B cell (primary cell): ENCODE results near the gene UBE2U. TPM values are rescaled to one million over a fixed set of nuclear protein-coding genes. Genes with fewer than 3 reads are reported as not detected.

Source experiments
- ATAC-seq: fragments of 200-7000 bp; cut with Tn5 transposase; one replicate; pipeline ENCODE4 v1.10.0; 2021; ENCODE audit warnings: low read depth, mild to moderate bottlenecking, moderate number of reproducible peaks, moderate library complexity
- CTCF ChIA-PET: fragments of 350-600 bp; sonication (Branson Sonifier 250); formaldehyde crosslinking; loops from one replicate; lab custom pipeline; 2021; ENCODE audit warnings: antibody characterized with exemption, inconsistent platforms; lab: Charles Lee
- POLR2A ChIA-PET: fragments of 350-600 bp; sonication (Branson Sonifier 250); formaldehyde crosslinking; loops from one replicate; lab custom pipeline; 2021; ENCODE audit warnings: antibody characterized with exemption; lab: Charles Lee
- DNase-seq: peaks from one replicate; pipeline ENCODE4 v3.0.0; 2013
- H2AFZ ChIP-seq: 2 replicates; pipeline ENCODE4 v1.6.1; 2012; ENCODE audit warnings: mild to moderate bottlenecking, low read depth, low read length; ENCODE audit not compliant: insufficient read depth, poor library complexity, severe bottlenecking
- H3K27ac ChIP-seq, 2 donors: 1 replicate in 1 of 2; 2 replicates in 1 of 2; pipeline ENCODE4 v1.5.1; 2012 to 2013; ENCODE audit warnings: low read length in 2 of 2, mild to moderate bottlenecking in 2 of 2, moderate library complexity in 1 of 2
- H3K27me3 ChIP-seq, 4 experiments: fragments of 200-600 bp in 1 of 4; sonication (generic) in 1 of 4; replicated peaks in 1 of 4; 1 replicate in 2 of 4; 2 replicates in 2 of 4; pipeline versions ENCODE4 v1.6.1 to v1.7.0; 2013 to 2016; ENCODE audit warnings: low read length in 3 of 4, mild to moderate bottlenecking in 2 of 4, mixed read lengths in 1 of 4, moderate library complexity in 1 of 4; ENCODE audit not compliant: insufficient read depth in 4 of 4, control insufficient read depth in 3 of 4; ENCODE audit errors: control extremely low read depth in 1 of 4
- H3K36me3 ChIP-seq, 2 experiments: replicated peaks in 1 of 2; 1 replicate in 1 of 2; 2 replicates in 1 of 2; pipeline versions ENCODE4 v1.6.1 to v1.7.1; 2013; ENCODE audit warnings: low read length in 1 of 2; ENCODE audit not compliant: insufficient read depth in 2 of 2, control insufficient read depth in 1 of 2; ENCODE audit errors: control extremely low read depth in 1 of 2, extremely low read depth in 1 of 2
- H3K4me1 ChIP-seq, 2 donors: fragments of 200-600 bp in 1 of 2; sonication (generic) in 1 of 2; 1 replicate in 1 of 2; 2 replicates in 1 of 2; pipeline versions ENCODE4 v1.5.1 to v1.6.1; 2013 to 2017; ENCODE audit warnings: low read length in 2 of 2; ENCODE audit not compliant: control insufficient read depth in 2 of 2, insufficient read depth in 2 of 2
- H3K4me2 ChIP-seq: replicated peaks from 2 replicates; pipeline ENCODE3; 2012; ENCODE audit warnings: mild to moderate bottlenecking, low read depth, low read length; ENCODE audit not compliant: poor library complexity, severe bottlenecking
- H3K4me3 ChIP-seq, 5 experiments: fragments of 200-600 bp in 1 of 5; sonication (generic) in 1 of 5; 1 replicate in 3 of 5; 2 replicates in 2 of 5; pipeline versions ENCODE4 v1.5.1 to v1.7.0; 2011 to 2016; ENCODE audit warnings: low read length in 4 of 5, mild to moderate bottlenecking in 4 of 5, low read depth in 2 of 5, control low read depth in 1 of 5, moderate library complexity in 1 of 5; ENCODE audit not compliant: insufficient read depth in 1 of 5; ENCODE audit errors: control extremely low read depth in 1 of 5, extremely low read depth in 1 of 5
- H3K79me2 ChIP-seq: fragments of 200-600 bp; sonication (generic); one replicate; pipeline ENCODE4 v1.6.0; 2016; ENCODE audit warnings: low read length; ENCODE audit not compliant: control insufficient read depth, insufficient read depth
- H3K9ac ChIP-seq: fragments of 200-600 bp; sonication (generic); 2 replicates; pipeline ENCODE4 v1.6.1; 2017; ENCODE audit warnings: mild to moderate bottlenecking, low read length, moderate library complexity
- H3K9me3 ChIP-seq, 3 donors: one replicate each; pipeline versions ENCODE4 v1.6.1 to v1.7.1; 2013; ENCODE audit warnings: low read length in 2 of 3; ENCODE audit not compliant: control insufficient read depth in 2 of 3, insufficient read depth in 1 of 3; ENCODE audit errors: control extremely low read depth in 1 of 3
- H4K20me1 ChIP-seq: 2 replicates; pipeline ENCODE4 v1.6.0; 2012; ENCODE audit warnings: mild to moderate bottlenecking, low read length; ENCODE audit not compliant: insufficient read depth, control insufficient read depth, poor library complexity, severe bottlenecking
- H3K27ac Mint-ChIP-seq: one replicate; pipeline ENCODE4 v1.8.0; 2021; ENCODE audit warnings: mixed read lengths
- H3K27me3 Mint-ChIP-seq: one replicate; pipeline ENCODE4 v1.8.0; 2021; ENCODE audit warnings: mixed read lengths
- H3K4me1 Mint-ChIP-seq: one replicate; pipeline ENCODE4 v1.8.0; 2021; ENCODE audit warnings: mixed read lengths
- H3K4me3 Mint-ChIP-seq: one replicate; pipeline ENCODE4 v1.8.0; 2021; ENCODE audit warnings: mixed read lengths
- H3K9me3 Mint-ChIP-seq: one replicate; pipeline ENCODE4 v1.8.0; 2022; ENCODE audit warnings: mixed read lengths; ENCODE audit not compliant: insufficient read depth
- EZH2 ChIP-seq: IDR thresholded peaks from 2 replicates; pipeline ENCODE4 v1.6.1; 2012; ENCODE audit warnings: borderline replicate concordance, low read depth, mild to moderate bottlenecking, moderate library complexity, low read length; ENCODE audit not compliant: insufficient read depth, poor library complexity, severe bottlenecking
- WGBS: methylation state at CpG from one replicate; pipeline ENCODE4 v1.1.5; 2013; ENCODE audit warnings: missing lambda C conversion rate; ENCODE audit not compliant: insufficient coverage; 5-methylcytosine and 5-hydroxymethylcytosine counted together
- intact Hi-C: fragments of 100-400 bp; cut with micrococcal nuclease; formaldehyde crosslinking; loops from one replicate; pipeline ENCODE4 v1.10.0; 2022
- polyA plus RNA-seq: library from polyadenylated mRNA; depleted of rRNA; stranded (reverse); fragments of >200 nt; gene quantifications from 2 replicates; pipeline ENCODE4 v1.2.3, GENCODE V29; 2012
- total RNA-seq, 2 donors: library from RNA; stranded (reverse); fragments of 120-200 nt in 1 of 2; gene quantifications; 1 replicate in 1 of 2; 2 replicates in 1 of 2; pipeline versions ENCODE4 v1.2.3 to v1.2.4, GENCODE V29; 2013 to 2022
- TF ChIP-seq, protein P1 (sequence below): fragments of 200-600 bp; IDR thresholded peaks from one replicate; pipeline ENCODE4 v1.8.0; 2022; ENCODE audit warnings: antibody characterized with exemption, mild to moderate bottlenecking

UBE2U gene
- total and polyA plus RNA-seq, 2 donors (not counting 1 experiment from before 2014, with no cell fraction given) = not detected

DNA sequence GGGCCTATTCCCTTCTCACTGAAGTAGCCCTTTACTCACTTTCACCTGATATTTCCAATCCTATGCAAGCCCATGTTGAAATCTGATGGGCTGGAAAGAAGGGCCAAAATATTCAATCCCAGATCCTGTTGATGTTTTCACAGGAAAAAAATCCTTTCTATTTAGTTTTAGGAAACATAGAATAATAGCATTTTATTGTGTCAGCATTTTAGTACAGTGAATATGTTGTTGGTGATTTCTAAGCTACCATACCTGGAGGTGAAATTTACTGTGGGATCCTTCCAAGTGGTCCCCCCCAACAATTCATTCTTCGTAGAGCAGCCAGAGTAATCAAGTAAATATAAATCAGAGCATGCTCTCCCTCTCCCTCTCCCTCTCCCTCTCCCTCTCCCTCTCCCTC, 3.4 kb upstream of the UBE2U start:
- H2AFZ ChIP-seq = no peak overlapping the region
- TF ChIP-seq EZH2 = no peak
- TF ChIP-seq, protein P1, sequence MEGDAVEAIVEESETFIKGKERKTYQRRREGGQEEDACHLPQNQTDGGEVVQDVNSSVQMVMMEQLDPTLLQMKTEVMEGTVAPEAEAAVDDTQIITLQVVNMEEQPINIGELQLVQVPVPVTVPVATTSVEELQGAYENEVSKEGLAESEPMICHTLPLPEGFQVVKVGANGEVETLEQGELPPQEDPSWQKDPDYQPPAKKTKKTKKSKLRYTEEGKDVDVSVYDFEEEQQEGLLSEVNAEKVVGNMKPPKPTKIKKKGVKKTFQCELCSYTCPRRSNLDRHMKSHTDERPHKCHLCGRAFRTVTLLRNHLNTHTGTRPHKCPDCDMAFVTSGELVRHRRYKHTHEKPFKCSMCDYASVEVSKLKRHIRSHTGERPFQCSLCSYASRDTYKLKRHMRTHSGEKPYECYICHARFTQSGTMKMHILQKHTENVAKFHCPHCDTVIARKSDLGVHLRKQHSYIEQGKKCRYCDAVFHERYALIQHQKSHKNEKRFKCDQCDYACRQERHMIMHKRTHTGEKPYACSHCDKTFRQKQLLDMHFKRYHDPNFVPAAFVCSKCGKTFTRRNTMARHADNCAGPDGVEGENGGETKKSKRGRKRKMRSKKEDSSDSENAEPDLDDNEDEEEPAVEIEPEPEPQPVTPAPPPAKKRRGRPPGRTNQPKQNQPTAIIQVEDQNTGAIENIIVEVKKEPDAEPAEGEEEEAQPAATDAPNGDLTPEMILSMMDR = no peak
- no CpG with 5 or more reads among the region's 1 CpG for WGBS
- H3K9me3 ChIP-seq = no peaks in the 10 kb centered on the region
- ATAC-seq (no peak), DNase-seq (no peak)
- peaks cover 0 to 4% (median 0%) of the 10 kb centered on the region in 4 experiments for H3K27me3 ChIP-seq
- intact Hi-C loops = no loop called here
- H4K20me1 ChIP-seq = no peaks in the 10 kb centered on the region
- H3K4me3 ChIP-seq = no peak overlapping the region
- ChIA-PET POLR2A (no interaction called here), CTCF (no interaction called here)
- H3K4me1 Mint-ChIP-seq = no peaks in the 10 kb centered on the region
- no peak overlapping the region for H3K9ac ChIP-seq
- no peak overlapping the region for H3K4me3 Mint-ChIP-seq
- H3K27ac ChIP-seq = no peak overlapping the region
- no peak overlapping the region for H3K27ac Mint-ChIP-seq
- H3K79me2 ChIP-seq = no peaks in the 10 kb centered on the region
- no peak overlapping the region for H3K4me2 ChIP-seq
- H3K4me1 ChIP-seq = no peaks in the 10 kb centered on the region
- H3K9me3 Mint-ChIP-seq = no peaks in the 10 kb centered on the region
- H3K36me3 ChIP-seq = no peaks in the 10 kb centered on the region
- peaks cover 11% of the 10 kb centered on the region for H3K27me3 Mint-ChIP-seq

DNA sequence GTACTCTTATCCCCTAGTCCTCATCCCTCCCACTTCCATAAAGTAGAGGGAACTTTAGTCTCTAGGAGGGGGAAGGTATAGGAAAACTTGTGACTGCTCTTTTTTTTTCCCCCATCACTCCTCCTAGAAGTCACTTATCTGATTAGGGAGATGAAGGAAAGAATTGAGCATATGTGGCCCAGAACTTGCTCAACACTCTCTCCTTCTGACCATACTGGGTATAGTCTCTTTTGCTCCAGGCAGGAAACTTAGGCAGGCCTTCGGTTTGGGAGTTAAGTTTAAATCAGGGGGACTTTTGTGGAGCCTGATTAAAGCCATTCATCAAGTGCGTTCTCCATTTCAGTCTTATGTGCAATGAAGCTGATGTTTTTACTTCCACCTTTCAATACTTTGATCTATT, 5.8 kb downstream of the UBE2U start:
- Histone ChIP-seq H3K4me1 (no peaks in the 10 kb centered on the region), H3K4me2 (no peak overlapping the region), H2AFZ (no peak overlapping the region), H3K27me3 (peaks cover 0 to 11% (median 2%) of the 10 kb centered on the region in 4 experiments), H3K9ac (no peak overlapping the region), H4K20me1 (no peaks in the 10 kb centered on the region), H3K79me2 (no peaks in the 10 kb centered on the region), H3K9me3 (no peaks in the 10 kb centered on the region), H3K36me3 (no peaks in the 10 kb centered on the region), H3K4me3 (no peak overlapping the region), H3K27ac (no peak overlapping the region)
- DNase-seq = no peak
- no peak overlapping the region for H3K4me3 Mint-ChIP-seq
- CTCF ChIA-PET = no interaction called here
- peaks cover 21% of the 10 kb centered on the region for H3K27me3 Mint-ChIP-seq
- TF ChIP-seq, protein P1 = no peak
- TF ChIP-seq EZH2 = no peak
- WGBS = no CpG with 5 or more reads among the region's 2 CpGs
- H3K27ac Mint-ChIP-seq = no peak overlapping the region
- H3K4me1 Mint-ChIP-seq = no peaks in the 10 kb centered on the region
- intact Hi-C loops = no loop called here
- POLR2A ChIA-PET = no interaction called here
- no peak for ATAC-seq
- no peaks in the 10 kb centered on the region for H3K9me3 Mint-ChIP-seq
